Vagina (tissue), 2 donors: Measurements from ENCODE around the gene EVPL. TPM values are rescaled to one million over a fixed set of nuclear protein-coding genes. Genes with fewer than 3 reads are reported as not detected.

Experiments
- DNase-seq, 2 donors: peaks; one replicate each; pipeline ENCODE4 v3.0.0-alpha.2; 2017; ENCODE audit errors: extremely low spot score in 2 of 2
- H3K27ac ChIP-seq: fragments of 200-600 bp; sonication (generic); one replicate; pipeline ENCODE4 v1.5.1; 2019
- H3K27me3 ChIP-seq: fragments of 200-600 bp; sonication (generic); one replicate; pipeline ENCODE4 v1.5.1; 2019
- H3K36me3 ChIP-seq, 2 donors: fragments of 200-600 bp; sonication (generic); one replicate each; pipeline ENCODE4 v1.5.1; 2017 to 2019
- H3K4me1 ChIP-seq: fragments of 200-600 bp; sonication (generic); one replicate; pipeline ENCODE4 v1.5.1; 2019
- H3K4me3 ChIP-seq, 2 donors: fragments of 200-600 bp; sonication (generic); 1 replicate in 1 of 2; 2 replicates in 1 of 2; pipeline ENCODE4 v1.5.1; 2016 to 2019
- H3K9me3 ChIP-seq: fragments of 200-600 bp; sonication (generic); one replicate; pipeline ENCODE4 v1.5.1; 2019
- CTCF ChIP-seq, 3 experiments: fragments of 450-650 bp in 2 of 3; fragments of 200-600 bp in 1 of 3; sonication (generic) in 1 of 3; IDR thresholded peaks; one replicate each; pipeline ENCODE4 v1.5.1; 2017 to 2019; ENCODE audit warnings: antibody characterized with exemption in 3 of 3, mild to moderate bottlenecking in 2 of 3, moderate library complexity in 2 of 3
- POLR2A ChIP-seq, 2 donors: fragments of 450-650 bp; IDR thresholded peaks; one replicate each; pipeline ENCODE4 v1.6.1; 2017; ENCODE audit warnings: antibody characterized with exemption in 2 of 2, mild to moderate bottlenecking in 2 of 2, moderate library complexity in 2 of 2
- POLR2AphosphoS5 ChIP-seq, 2 donors: sonication (generic); formaldehyde crosslinking; IDR thresholded peaks; one replicate each; pipeline ENCODE4 v1.9.0; 2017; ENCODE audit warnings: antibody characterized with exemption in 2 of 2, mild to moderate bottlenecking in 2 of 2, low read depth in 1 of 2; ENCODE audit not compliant: insufficient read depth in 1 of 2
- intact Hi-C: fragments of 100-400 bp; cut with DNase I; formaldehyde crosslinking; loops from one replicate; pipeline ENCODE4 v1.15.1; 2023
- total RNA-seq: library from RNA; depleted of rRNA; stranded (reverse); fragments of >200 nt; gene quantifications from one replicate; pipeline ENCODE4 v1.2.3, GENCODE V29; 2016

EVPL gene
- total RNA-seq, 1 donor from 2014 or later: 115 TPM

- peaks cover 15% of the 10 kb centered on the region for H3K4me1 ChIP-seq
- H3K27me3 ChIP-seq: no peaks in the 10 kb centered on the region
- no peaks in the 10 kb centered on the region for H3K9me3 ChIP-seq
- no peak for TF ChIP-seq CTCF (IDR thresholded peaks at IDR 0.05)
- no peak for TF ChIP-seq POLR2A (IDR thresholded peaks at IDR 0.05)
- no peak for TF ChIP-seq POLR2AphosphoS5 (IDR thresholded peaks at IDR 0.05; ENCODE audit: insufficient read depth in 1 of 2, low read depth in 1 of 2)
- no peak overlapping the region for H3K4me3 ChIP-seq
- intact Hi-C loops: no loop called here
- peaks cover 0 to 15% of the 10 kb centered on the region in 2 donors for H3K36me3 ChIP-seq
- H3K27ac ChIP-seq: no peak overlapping the region
- DNase-seq: no peak
Measured at GRCh38 chr17:76034428-76035350, 7.6 kb upstream of the EVPL start.

- intact Hi-C loops: no loop called here
- H3K4me3 ChIP-seq: no peak overlapping the region
- H3K4me1 ChIP-seq: peaks cover 21% of the 10 kb centered on the region
- H3K27ac ChIP-seq: no peak overlapping the region
- TF ChIP-seq POLR2A (IDR thresholded peaks at IDR 0.05) (no peak), CTCF (IDR thresholded peaks at IDR 0.05) (no peak), POLR2AphosphoS5 (IDR thresholded peaks at IDR 0.05; ENCODE audit: insufficient read depth in 1 of 2, low read depth in 1 of 2) (no peak)
- no peaks in the 10 kb centered on the region for H3K27me3 ChIP-seq
- no peaks in the 10 kb centered on the region for H3K9me3 ChIP-seq
- no peaks in the 10 kb centered on the region for H3K36me3 ChIP-seq
- no peak for DNase-seq
Measured at GRCh38 chr17:76033139-76033538, 6.0 kb upstream of the EVPL start.

- Histone ChIP-seq H3K36me3 (no peaks in the 10 kb centered on the region), H3K27ac (no peak overlapping the region), H3K9me3 (no peaks in the 10 kb centered on the region), H3K27me3 (no peaks in the 10 kb centered on the region), H3K4me3 (no peak overlapping the region), H3K4me1 (peaks cover 21% of the 10 kb centered on the region)
- DNase-seq: no peak
- TF ChIP-seq CTCF (IDR thresholded peaks at IDR 0.05): no peak
- no peak for TF ChIP-seq POLR2AphosphoS5 (IDR thresholded peaks at IDR 0.05; ENCODE audit: insufficient read depth in 1 of 2, low read depth in 1 of 2)
- no peak for TF ChIP-seq POLR2A (IDR thresholded peaks at IDR 0.05)
- intact Hi-C loops: no loop called here
Measured at GRCh38 chr17:76032780-76033108, 5.6 kb upstream of the EVPL start.

- no peaks in the 10 kb centered on the region for H3K27me3 ChIP-seq
- no peak overlapping the region for H3K27ac ChIP-seq
- DNase-seq: no peak
- TF ChIP-seq POLR2AphosphoS5 (IDR thresholded peaks at IDR 0.05; ENCODE audit: insufficient read depth in 1 of 2, low read depth in 1 of 2) (no peak), CTCF (IDR thresholded peaks at IDR 0.05) (no peak), POLR2A (IDR thresholded peaks at IDR 0.05) (no peak)
- peaks cover 20% of the 10 kb centered on the region for H3K4me1 ChIP-seq
- H3K9me3 ChIP-seq: no peaks in the 10 kb centered on the region
- H3K36me3 ChIP-seq: no peaks in the 10 kb centered on the region
- no peak overlapping the region for H3K4me3 ChIP-seq
- intact Hi-C loops: no loop called here
Measured at GRCh38 chr17:76032073-76032779, 5.1 kb upstream of the EVPL start.
